BE2C (cell line): ENCODE measurements around the gene PPP1R37.
A peak's percentile ranks its signal among the peaks of the same experiment; 100 is the strongest.

ENCODE experiments used
- DNase-seq: peaks from one replicate; pipeline ENCODE4 v3.0.0-alpha.2; 2020
- H3K27me3 ChIP-seq: fragments of 250-450 bp; sonication (Bioruptor Pico); 2 replicates; pipeline ENCODE4 v1.5.1; 2020; ENCODE audit warnings: mild to moderate bottlenecking
- H3K36me3 ChIP-seq: fragments of 250-450 bp; sonication (Bioruptor Pico); 2 replicates; pipeline ENCODE4 v1.5.1; 2020; ENCODE audit warnings: mild to moderate bottlenecking
- H3K4me1 ChIP-seq: fragments of 250-450 bp; sonication (Bioruptor Pico); 2 replicates; pipeline ENCODE4 v1.5.1; 2020
- H3K4me3 ChIP-seq: 2 replicates; pipeline ENCODE4 v1.5.1; 2011; ENCODE audit warnings: low read depth, low read length
- H3K9me3 ChIP-seq: fragments of 250-450 bp; sonication (Bioruptor Pico); 2 replicates; pipeline ENCODE4 v1.5.1; 2020
- CTCF ChIP-seq: IDR thresholded peaks from 2 replicates; pipeline ENCODE4 v1.5.1; 2012; ENCODE audit warnings: mild to moderate bottlenecking, low read depth, low read length

PPP1R37 gene

GRCh38 chr19:45050036-45050435, 42.9 kb upstream of the PPP1R37 start:
- Histone ChIP-seq H3K4me3 (no peak overlapping the region), H3K27me3 (no peaks in the 10 kb centered on the region), H3K4me1 (no peaks in the 10 kb centered on the region), H3K9me3 (no peaks in the 10 kb centered on the region), H3K36me3 (peaks cover 36% of the 10 kb centered on the region)
- no peak for DNase-seq
- TF ChIP-seq CTCF: no peak

GRCh38 chr19:45051929-45052579, 40.9 kb upstream of the PPP1R37 start:
- DNase-seq: no peak
- Histone ChIP-seq H3K4me1 (no peaks in the 10 kb centered on the region), H3K27me3 (no peaks in the 10 kb centered on the region), H3K9me3 (no peaks in the 10 kb centered on the region), H3K4me3 (no peak overlapping the region), H3K36me3 (peaks cover 45% of the 10 kb centered on the region)
- no peak for TF ChIP-seq CTCF

GRCh38 chr19:45056831-45057230, 36.1 kb upstream of the PPP1R37 start:
- no peak for TF ChIP-seq CTCF
- H3K4me1 ChIP-seq: no peaks in the 10 kb centered on the region
- H3K4me3 ChIP-seq: no peak overlapping the region
- DNase-seq: no peak
- H3K9me3 ChIP-seq: no peaks in the 10 kb centered on the region
- no peaks in the 10 kb centered on the region for H3K27me3 ChIP-seq
- H3K36me3 ChIP-seq: peaks cover 88% of the 10 kb centered on the region

GRCh38 chr19:45057444-45057843, 35.5 kb upstream of the PPP1R37 start:
- H3K4me3 ChIP-seq: no peak overlapping the region
- H3K36me3 ChIP-seq: peaks cover 88% of the 10 kb centered on the region
- no peaks in the 10 kb centered on the region for H3K9me3 ChIP-seq
- H3K4me1 ChIP-seq: no peaks in the 10 kb centered on the region
- TF ChIP-seq CTCF: no peak
- DNase-seq: no peak
- H3K27me3 ChIP-seq: no peaks in the 10 kb centered on the region

GRCh38 chr19:45058622-45059159, 34.3 kb upstream of the PPP1R37 start:
- H3K4me1 ChIP-seq: no peaks in the 10 kb centered on the region
- no peak for TF ChIP-seq CTCF
- H3K27me3 ChIP-seq: no peaks in the 10 kb centered on the region
- H3K4me3 ChIP-seq: no peak overlapping the region
- peaks cover 82% of the 10 kb centered on the region for H3K36me3 ChIP-seq
- no peaks in the 10 kb centered on the region for H3K9me3 ChIP-seq
- DNase-seq: no peak

GRCh38 chr19:45059258-45059965, 33.6 kb upstream of the PPP1R37 start:
- Histone ChIP-seq H3K4me1 (no peaks in the 10 kb centered on the region), H3K9me3 (no peaks in the 10 kb centered on the region), H3K36me3 (peaks cover 85% of the 10 kb centered on the region), H3K4me3 (no peak overlapping the region), H3K27me3 (no peaks in the 10 kb centered on the region)
- DNase-seq: peak; percentile 83
- TF ChIP-seq CTCF: peak; percentile 89
